Erythroblast (primary cell): ENCODE results near the gene GNB1L.

Experiments
- GATA1 ChIP-seq: IDR thresholded peaks from 2 replicates; pipeline ENCODE4 v1.6.1; 2011; ENCODE audit warnings: low read depth, mild to moderate bottlenecking, control low read depth, low read length, moderate library complexity
- POLR2A ChIP-seq: IDR thresholded peaks from 2 replicates; pipeline ENCODE4 v1.6.1; 2011; ENCODE audit warnings: mild to moderate bottlenecking, low read length

DNA sequence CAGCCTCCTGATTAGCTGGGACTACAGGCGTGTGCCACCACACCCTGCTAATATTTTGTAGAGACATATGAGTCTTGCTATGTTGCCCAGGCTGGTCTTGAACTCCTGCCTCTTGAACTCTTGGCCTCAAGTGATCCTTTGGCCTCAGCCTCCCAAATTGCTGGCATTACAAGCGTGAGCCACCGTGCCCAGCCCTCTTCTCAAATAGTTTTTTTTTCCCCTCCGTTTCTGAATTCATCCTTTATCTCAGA lies 82.3 kb downstream of the GNB1L start:
- TF ChIP-seq POLR2A (no peak), GATA1 (no peak)
